LHCN-M2 (cell line): ENCODE results near the gene MAMDC2. TPM values are rescaled to one million over a fixed set of nuclear protein-coding genes. Genes with fewer than 3 reads are reported as not detected.
A peak's percentile ranks its signal among the peaks of the same experiment; 100 is the strongest.

ENCODE experiments used
- DNase-seq: peaks from one replicate; pipeline ENCODE4 v3.0.0-alpha.2; 2012; ENCODE audit warnings: low read depth
- total RNA-seq: library from RNA; depleted of rRNA; stranded (reverse); fragments of >200 nt; gene quantifications from 2 replicates; pipeline ENCODE4 v1.2.3, GENCODE V29; 2014; rRNA removed

MAMDC2 gene
- total RNA-seq, 1 experiment from 2014 or later: 53.2 TPM

- DNase-seq: peak; percentile 90
Measured at GRCh38 chr9:70258692-70259511, 215.3 kb downstream of the MAMDC2 start, which contains the start of gene SMC5. Gene SMC5 (plus strand): TSS chr9:70258978. CDS start chr9:70259079, 101 bp downstream.

GRCh38 chr9:70259512-70259802, 215.8 kb downstream of the MAMDC2 start:
- DNase-seq: no peak

DNA sequence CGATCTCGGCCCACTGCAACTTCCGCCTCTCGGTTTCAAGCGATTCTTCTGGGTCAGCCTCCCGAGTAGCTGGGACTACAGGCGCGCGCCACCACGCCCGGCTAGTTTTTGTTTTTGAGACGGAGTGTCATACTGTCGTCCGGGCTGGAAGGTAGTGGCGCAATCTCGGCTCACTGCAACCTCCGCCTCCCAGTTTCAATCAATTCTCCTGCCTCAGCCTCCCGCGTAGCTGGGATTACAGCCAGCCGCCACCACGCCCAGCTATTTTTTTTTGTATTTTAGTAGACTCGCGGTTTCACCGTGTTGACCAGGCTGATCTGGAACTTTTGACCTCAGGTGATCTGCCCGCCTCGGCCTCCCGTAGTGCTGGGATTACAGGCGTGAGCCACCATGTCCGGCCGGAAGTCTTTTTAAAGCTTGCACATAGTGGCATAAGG, 216.4 kb downstream of the MAMDC2 start:
- DNase-seq: no peak

DNA sequence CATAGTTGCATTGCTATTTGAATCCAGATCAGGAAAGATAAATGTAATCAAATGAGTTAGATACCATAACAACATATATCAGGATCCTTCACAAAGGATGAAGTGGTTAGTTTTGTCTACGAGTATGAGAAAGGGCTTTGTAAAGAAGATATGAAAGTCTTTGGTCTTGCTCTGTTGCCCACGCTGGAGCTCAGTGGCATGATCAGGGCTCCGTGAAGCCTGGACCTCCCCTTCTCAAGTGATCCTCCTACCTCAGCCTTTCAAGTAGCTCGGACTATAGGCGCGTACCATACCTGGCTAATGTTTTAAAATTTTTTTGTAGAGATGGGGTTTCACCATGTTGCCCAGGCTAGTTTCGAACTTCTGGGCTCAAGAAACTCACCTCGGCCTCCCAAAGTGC, 217.0 kb downstream of the MAMDC2 start:
- no peak for DNase-seq

GRCh38 chr9:70261131-70261870, 217.7 kb downstream of the MAMDC2 start:
- DNase-seq: no peak

DNA sequence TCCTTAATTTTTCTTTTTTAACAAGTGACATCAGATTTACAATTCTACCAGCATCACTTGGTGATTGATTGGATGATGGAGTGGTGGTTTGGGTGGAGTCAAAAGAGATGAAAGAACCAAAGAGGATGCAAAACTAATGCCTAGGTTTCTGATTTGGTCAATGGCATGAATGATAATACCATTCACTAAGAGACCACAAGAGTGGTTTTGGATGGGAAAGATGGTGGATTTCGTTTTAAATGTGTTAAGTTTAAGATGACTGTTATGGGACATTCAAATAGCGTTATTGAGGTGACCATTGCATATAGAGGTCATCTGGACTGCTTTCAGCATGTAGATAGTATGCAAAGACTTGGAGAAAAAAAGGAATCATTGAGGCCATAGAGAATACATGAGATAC, 218.7 kb downstream of the MAMDC2 start:
- no peak for DNase-seq

GRCh38 chr9:70262948-70263347, 219.3 kb downstream of the MAMDC2 start:
- DNase-seq: no peak

DNA sequence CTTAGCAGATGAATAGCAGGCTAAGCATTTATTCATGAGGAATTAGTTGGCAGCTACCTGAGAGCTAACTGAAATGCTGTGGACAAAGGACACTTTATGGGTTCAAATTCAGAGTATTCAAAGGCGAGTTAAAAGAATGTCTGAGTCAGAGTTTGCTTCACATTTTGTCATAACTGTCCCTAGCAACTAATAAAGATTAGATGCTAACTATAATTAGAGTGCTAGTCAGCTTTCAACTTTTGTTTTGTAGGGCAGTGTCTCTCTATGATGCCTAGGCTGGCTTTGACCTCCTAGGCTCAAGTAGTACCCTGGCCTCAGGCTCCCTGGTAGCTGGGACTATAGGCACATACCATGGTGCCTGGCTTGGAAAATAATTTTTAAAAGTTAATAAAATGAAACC, 219.8 kb downstream of the MAMDC2 start:
- DNase-seq: peak; percentile 41

Other genes with a start within 250 kb of the MAMDC2 start
- not detected in 2 replicates for gene CFAP95, start 223.0 kb upstream of the MAMDC2 start, total RNA-seq
- gene SMC5, start 215.1 kb downstream of the MAMDC2 start, total RNA-seq: 29.4 and 36.9 TPM in 2 replicates